Gastrocnemius medialis (tissue), 4 donors: Measurements from ENCODE around the gene GLYATL1B. TPM values are rescaled to one million over a fixed set of nuclear protein-coding genes. Genes with fewer than 3 reads are reported as not detected.
"Not testable (repeated sequence)": the region's sequence is repeated elsewhere in the genome, so short reads cannot be mapped to it uniquely, and the experiment has no call there.

Source experiments
- ATAC-seq, 2 donors: fragments of 150-250 bp; one replicate each; pipeline ENCODE4 v1.9.1; 2016
- DNase-seq, 2 donors: peaks; one replicate each; pipeline ENCODE4 v3.0.0-alpha.2; 2019
- H3K27ac ChIP-seq, 4 donors: fragments of 200-600 bp; sonication (generic); 1 replicate in 1 of 4; 2 replicates in 3 of 4; pipeline ENCODE4 v1.5.1; 2016 to 2018; ENCODE audit warnings: mild to moderate bottlenecking in 2 of 4, moderate library complexity in 1 of 4
- H3K27me3 ChIP-seq, 3 donors: fragments of 200-600 bp; sonication (generic) in 2 of 3; 1 replicate in 1 of 3; 2 replicates in 2 of 3; pipeline versions ENCODE4 v1.5.1 to v1.6.0; 2016 to 2019; ENCODE audit warnings: mild to moderate bottlenecking in 1 of 3, moderate library complexity in 1 of 3
- H3K36me3 ChIP-seq, 2 donors: fragments of 200-600 bp; sonication (generic) in 1 of 2; one replicate each; pipeline ENCODE4 v1.5.1; 2017 to 2018
- H3K4me1 ChIP-seq, 2 donors: fragments of 200-600 bp; sonication (generic) in 1 of 2; one replicate each; pipeline ENCODE4 v1.5.1; 2016 to 2017; ENCODE audit warnings: mild to moderate bottlenecking in 2 of 2
- H3K4me3 ChIP-seq, 4 donors: fragments of 200-600 bp; sonication (generic) in 3 of 4; 1 replicate in 1 of 4; 2 replicates in 3 of 4; pipeline ENCODE4 v1.5.1; 2016 to 2019; ENCODE audit warnings: mild to moderate bottlenecking in 2 of 4
- H3K9me3 ChIP-seq, 3 donors: fragments of 200-600 bp; sonication (generic) in 2 of 3; 1 replicate in 1 of 3; 2 replicates in 2 of 3; pipeline ENCODE4 v1.5.1; 2016 to 2019
- CTCF ChIP-seq, 5 experiments: fragments of 450-650 bp in 3 of 5; fragments of 200-600 bp in 2 of 5; sonication (generic) in 2 of 5; IDR thresholded peaks in 4 of 5; conservative IDR thresholded peaks in 1 of 5; 1 replicate in 4 of 5; 2 replicates in 1 of 5; pipeline ENCODE4 v1.5.1; 2016 to 2019; ENCODE audit warnings: antibody characterized with exemption in 5 of 5, mild to moderate bottlenecking in 3 of 5, moderate library complexity in 3 of 5
- POLR2A ChIP-seq, 2 donors: fragments of 450-650 bp; IDR thresholded peaks; one replicate each; pipeline ENCODE4 v1.6.1; 2017; ENCODE audit warnings: antibody characterized with exemption in 2 of 2, mild to moderate bottlenecking in 2 of 2, moderate library complexity in 2 of 2
- in situ Hi-C, 4 donors: fragments of 200-750 bp; cut with MboI; loops; one replicate each; pipeline versions ENCODE4 v1.15.0 to v1.8.0; 2017; ENCODE audit warnings: low sequenced_read_pairs in 4 of 4
- intact Hi-C: fragments of 100-400 bp; cut with DNase I; formaldehyde crosslinking; loops from one replicate; pipeline ENCODE4 v1.15.1; 2023; ENCODE audit warnings: low total_unique reads
- total RNA-seq, 4 donors: library from RNA; depleted of rRNA; stranded (reverse); fragments of >200 nt; gene quantifications; one replicate each; pipeline versions ENCODE4 v1.1.0 to v1.2.3, GENCODE V29; 2016

Gene GLYATL1B
- total RNA-seq, 4 donors from 2014 or later = not detected

- Histone ChIP-seq H3K36me3 (no peaks in the 10 kb centered on the region), H3K4me1 (no peaks in the 10 kb centered on the region), H3K27me3 (no peaks in the 10 kb centered on the region), H3K27ac (no peak overlapping the region), H3K9me3 (no peaks in the 10 kb centered on the region), H3K4me3 (no peak overlapping the region)
- in situ Hi-C loops (no loop called here), intact Hi-C loops (no loop called here)
- TF ChIP-seq POLR2A (IDR thresholded peaks at IDR 0.05) (no peak), CTCF (IDR thresholded peaks at IDR 0.05 in 4 of 5, conservative IDR thresholded peaks at IDR 0.05 in 1 of 5) (no peak)
- DNase-seq (no peak), ATAC-seq (no peak)
Measured at GRCh38 chr11:59076876-59077571, 9.1 kb upstream of the GLYATL1B start.

DNA sequence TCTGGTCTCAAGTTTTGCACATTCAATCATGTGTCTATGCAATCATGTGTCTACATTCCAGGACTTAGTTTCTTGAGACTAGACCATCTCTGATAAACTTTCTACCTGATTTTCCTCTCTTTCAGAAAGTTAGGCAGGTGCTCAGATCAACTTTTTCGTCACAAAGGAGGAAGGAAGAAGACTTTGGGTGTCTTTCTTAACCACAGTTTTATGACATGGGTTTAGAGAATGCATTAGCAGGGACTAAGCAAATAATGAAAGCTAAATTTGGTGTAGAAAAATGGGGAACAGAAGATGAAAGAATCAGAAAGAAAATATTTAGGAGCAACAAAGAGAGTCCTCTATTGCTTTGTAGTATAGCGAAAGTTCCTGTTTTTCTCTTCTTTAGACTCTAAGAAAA is 7.7 kb upstream of the GLYATL1B start:
- TF ChIP-seq POLR2A (IDR thresholded peaks at IDR 0.05) (no peak), CTCF (IDR thresholded peaks at IDR 0.05 in 4 of 5, conservative IDR thresholded peaks at IDR 0.05 in 1 of 5) (no peak)
- intact Hi-C loops (no loop called here), in situ Hi-C loops (no loop called here)
- Histone ChIP-seq H3K27me3 (no peaks in the 10 kb centered on the region), H3K9me3 (no peaks in the 10 kb centered on the region), H3K27ac (no peak overlapping the region), H3K4me1 (no peaks in the 10 kb centered on the region), H3K36me3 (no peaks in the 10 kb centered on the region), H3K4me3 (no peak overlapping the region)
- DNase-seq = no peak
- no peak for ATAC-seq

GRCh38 chr11:59079086-59079485 is 7.0 kb upstream of the GLYATL1B start:
- in situ Hi-C loops = no loop called here
- H3K4me3 ChIP-seq = no peak overlapping the region
- TF ChIP-seq CTCF (IDR thresholded peaks at IDR 0.05 in 4 of 5, conservative IDR thresholded peaks at IDR 0.05 in 1 of 5) = no peak
- no peak for TF ChIP-seq POLR2A (IDR thresholded peaks at IDR 0.05)
- no peak for DNase-seq
- intact Hi-C loops = no loop called here
- no peak for ATAC-seq
- no peak overlapping the region for H3K27ac ChIP-seq
- no peaks in the 10 kb centered on the region for H3K9me3 ChIP-seq
- H3K27me3 ChIP-seq = no peaks in the 10 kb centered on the region
- no peaks in the 10 kb centered on the region for H3K36me3 ChIP-seq
- no peaks in the 10 kb centered on the region for H3K4me1 ChIP-seq

GRCh38 chr11:59080421-59080820 is 5.7 kb upstream of the GLYATL1B start:
- ATAC-seq, H3K36me3 ChIP-seq, H3K4me3 ChIP-seq, H3K4me1 ChIP-seq, H3K27ac ChIP-seq, H3K27me3 ChIP-seq, DNase-seq, H3K9me3 ChIP-seq, in situ Hi-C loops, intact Hi-C loops: not testable (repeated sequence)

DNA sequence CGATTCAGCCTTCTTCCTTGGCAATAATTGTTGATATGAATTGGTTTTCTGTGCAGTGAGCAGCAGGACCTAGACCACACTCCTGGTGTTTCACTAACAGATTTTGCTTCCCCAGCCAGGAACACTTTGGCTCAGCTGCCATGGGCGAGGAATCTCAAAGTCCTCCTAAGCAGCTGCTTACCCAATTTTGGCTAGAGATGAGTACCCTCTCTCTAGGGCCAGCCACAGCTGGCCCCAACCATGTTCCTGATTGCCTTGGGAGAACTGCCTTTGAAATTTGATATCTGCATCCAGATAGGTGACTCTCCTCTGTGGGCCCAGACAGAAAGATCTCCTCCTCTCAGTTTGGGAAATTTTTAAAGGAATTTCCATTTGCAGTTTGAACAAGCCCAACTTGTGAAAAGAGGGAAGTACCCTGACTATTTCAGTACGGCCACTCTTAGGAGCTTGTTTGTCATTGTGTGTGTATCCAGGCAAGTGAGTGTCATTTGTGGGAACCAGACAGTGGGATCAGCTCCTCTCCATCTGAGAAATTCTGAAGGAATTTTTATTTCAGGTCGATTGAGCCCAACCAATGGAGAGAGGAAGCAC is 4.6 kb upstream of the GLYATL1B start:
- H3K27ac ChIP-seq, intact Hi-C loops, DNase-seq, H3K36me3 ChIP-seq, H3K4me1 ChIP-seq, H3K4me3 ChIP-seq, H3K9me3 ChIP-seq, H3K27me3 ChIP-seq, in situ Hi-C loops, ATAC-seq: not testable (repeated sequence)
